Transverse colon (tissue), 4 donors: ENCODE results near the gene PIWIL4. TPM values are rescaled to one million over a fixed set of nuclear protein-coding genes. Genes with fewer than 3 reads are reported as not detected.

Experiments used
- DNase-seq: peaks from one replicate; pipeline ENCODE4 v3.0.0-alpha.2; 2019
- H3K27ac ChIP-seq, 4 donors: fragments of 200-600 bp; sonication (generic); 2 replicates each; pipeline ENCODE4 v1.5.1; 2016 to 2018; ENCODE audit warnings: inconsistent platforms in 4 of 4
- H3K27me3 ChIP-seq: fragments of 200-600 bp; sonication (generic); 2 replicates; pipeline ENCODE4 v1.5.1; 2017; ENCODE audit warnings: inconsistent platforms
- H3K36me3 ChIP-seq, 4 donors: fragments of 200-600 bp; sonication (generic); 2 replicates each; pipeline ENCODE4 v1.5.1; 2017 to 2019; ENCODE audit warnings: inconsistent platforms in 4 of 4
- H3K4me1 ChIP-seq, 4 donors: fragments of 200-600 bp; sonication (generic); 2 replicates each; pipeline ENCODE4 v1.5.1; 2017 to 2020; ENCODE audit warnings: inconsistent platforms in 4 of 4
- H3K4me3 ChIP-seq, 4 donors: fragments of 200-600 bp; sonication (generic); 1 replicate in 1 of 4; 2 replicates in 3 of 4; pipeline versions ENCODE4 v1.5.1 to v1.6.1; 2017 to 2019; ENCODE audit warnings: inconsistent platforms in 4 of 4
- H3K9me3 ChIP-seq, 2 donors: fragments of 200-600 bp; sonication (generic); 2 replicates each; pipeline ENCODE4 v1.5.1; 2017 to 2019; ENCODE audit warnings: inconsistent platforms in 2 of 2
- EP300 ChIP-seq: sonication (generic); formaldehyde crosslinking; IDR thresholded peaks from one replicate; pipeline ENCODE4 v1.6.1; 2017; ENCODE audit warnings: antibody characterized with exemption, low read depth
- POLR2A ChIP-seq: fragments of 450-650 bp; IDR thresholded peaks from one replicate; pipeline ENCODE4 v1.6.1; 2016; ENCODE audit warnings: antibody characterized with exemption, mild to moderate bottlenecking, moderate library complexity
- POLR2AphosphoS5 ChIP-seq, 3 donors: sonication (generic); formaldehyde crosslinking; IDR thresholded peaks; one replicate each; pipeline ENCODE4 v1.6.1; 2016; ENCODE audit warnings: antibody characterized with exemption in 3 of 3
- WGBS, 2 donors: methylation state at CpG; one replicate each; pipeline ENCODE4 v1.1.5; 2018; ENCODE audit warnings: low coverage in 1 of 2; 5-methylcytosine and 5-hydroxymethylcytosine counted together
- in situ Hi-C, 4 donors: fragments of 200-750 bp; cut with MboI; loops; one replicate each; pipeline versions ENCODE4 v1.15.0 to v1.15.1; 2017; ENCODE audit warnings: low sequenced_read_pairs in 3 of 4, low pct_ligation_motif_present in 1 of 4, low pct_unique_long_range_greater_than_20kb in 1 of 4
- intact Hi-C: fragments of 100-400 bp; cut with DNase I; formaldehyde crosslinking; loops from one replicate; pipeline ENCODE4 v1.15.1; 2023; ENCODE audit warnings: low total_unique reads
- total RNA-seq, 4 donors: library from RNA; depleted of rRNA; stranded (reverse); fragments of >200 nt; gene quantifications; one replicate each; pipeline ENCODE4 v1.1.0, GENCODE V29; 2016
- TF ChIP-seq, protein P1 (sequence below), 5 experiments: fragments of 200-600 bp in 3 of 5; fragments of 450-650 bp in 2 of 5; sonication (generic) in 3 of 5; IDR thresholded peaks; 1 replicate in 2 of 5; 2 replicates in 3 of 5; pipeline ENCODE4 v1.5.1; 2016 to 2017; ENCODE audit warnings: antibody characterized with exemption in 5 of 5, inconsistent platforms in 3 of 5, mild to moderate bottlenecking in 2 of 5, moderate library complexity in 1 of 5

The PIWIL4 gene
- total RNA-seq, 4 donors from 2014 or later = 6.7 to 17.9 (median 8.9) TPM

DNA sequence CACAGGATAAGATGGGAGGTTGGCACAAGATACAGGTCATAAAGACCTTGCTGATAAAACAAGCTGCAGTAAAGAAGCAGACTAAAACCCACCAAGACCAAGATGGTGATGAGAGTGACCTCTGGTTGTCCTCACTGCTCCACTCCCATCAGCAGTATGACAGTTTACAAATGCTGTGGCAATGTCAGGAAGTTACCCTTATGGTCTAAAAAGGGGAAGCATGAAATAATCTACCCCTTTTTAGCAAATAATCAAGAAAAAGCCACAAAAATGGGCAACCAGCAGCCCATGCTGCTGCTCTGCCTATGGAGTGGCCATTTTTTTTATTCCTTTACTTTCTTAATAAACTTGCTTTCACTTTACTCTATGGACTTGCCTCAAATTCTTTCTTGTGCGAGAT lies 8.7 kb upstream of the PIWIL4 start:
- intact Hi-C loops = no loop called here
- TF ChIP-seq, protein P1, sequence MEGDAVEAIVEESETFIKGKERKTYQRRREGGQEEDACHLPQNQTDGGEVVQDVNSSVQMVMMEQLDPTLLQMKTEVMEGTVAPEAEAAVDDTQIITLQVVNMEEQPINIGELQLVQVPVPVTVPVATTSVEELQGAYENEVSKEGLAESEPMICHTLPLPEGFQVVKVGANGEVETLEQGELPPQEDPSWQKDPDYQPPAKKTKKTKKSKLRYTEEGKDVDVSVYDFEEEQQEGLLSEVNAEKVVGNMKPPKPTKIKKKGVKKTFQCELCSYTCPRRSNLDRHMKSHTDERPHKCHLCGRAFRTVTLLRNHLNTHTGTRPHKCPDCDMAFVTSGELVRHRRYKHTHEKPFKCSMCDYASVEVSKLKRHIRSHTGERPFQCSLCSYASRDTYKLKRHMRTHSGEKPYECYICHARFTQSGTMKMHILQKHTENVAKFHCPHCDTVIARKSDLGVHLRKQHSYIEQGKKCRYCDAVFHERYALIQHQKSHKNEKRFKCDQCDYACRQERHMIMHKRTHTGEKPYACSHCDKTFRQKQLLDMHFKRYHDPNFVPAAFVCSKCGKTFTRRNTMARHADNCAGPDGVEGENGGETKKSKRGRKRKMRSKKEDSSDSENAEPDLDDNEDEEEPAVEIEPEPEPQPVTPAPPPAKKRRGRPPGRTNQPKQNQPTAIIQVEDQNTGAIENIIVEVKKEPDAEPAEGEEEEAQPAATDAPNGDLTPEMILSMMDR (IDR thresholded peaks at IDR 0.05) = no peak
- TF ChIP-seq EP300 = no peak
- Histone ChIP-seq H3K9me3 (no peaks in the 10 kb centered on the region), H3K4me1 (peaks cover 0 to under 1% (median 0%) of the 10 kb centered on the region in 4 donors), H3K4me3 (no peak overlapping the region), H3K36me3 (no peaks in the 10 kb centered on the region), H3K27me3 (no peaks in the 10 kb centered on the region), H3K27ac (no peak overlapping the region)
- 91% methylated on average over 1 of the region's 1 CpG; no CpG with 5 or more reads in 1 of the 2 donors for WGBS, 2 donors
- no peak for DNase-seq
- in situ Hi-C loops = no loop called here

DNA sequence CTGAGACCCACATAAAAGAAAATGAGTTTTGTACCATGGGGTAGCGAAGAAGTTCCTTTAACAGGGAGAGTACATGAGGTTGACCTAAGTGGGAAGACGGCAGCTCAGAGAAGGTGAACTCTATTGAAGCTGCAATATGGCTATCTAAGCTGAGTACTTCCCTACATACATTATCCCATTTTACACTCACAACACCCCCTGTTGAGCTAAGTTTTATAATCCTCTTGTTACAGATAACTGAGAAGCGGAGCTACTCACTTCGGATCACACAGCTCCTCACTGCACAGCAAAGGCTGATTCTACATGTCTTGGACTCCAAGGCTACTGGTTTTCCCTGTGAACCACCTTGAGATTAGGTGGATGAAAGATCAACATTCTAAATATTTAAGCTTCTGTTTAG lies 8.2 kb upstream of the PIWIL4 start:
- in situ Hi-C loops (no loop called here), intact Hi-C loops (no loop called here)
- Histone ChIP-seq H3K4me3 (no peak overlapping the region), H3K36me3 (no peaks in the 10 kb centered on the region), H3K9me3 (no peaks in the 10 kb centered on the region), H3K4me1 (peaks cover 0 to 4% (median 0%) of the 10 kb centered on the region in 4 donors), H3K27me3 (no peaks in the 10 kb centered on the region), H3K27ac (no peak overlapping the region)
- no peak for TF ChIP-seq POLR2AphosphoS5 (IDR thresholded peaks at IDR 0.05)
- TF ChIP-seq, protein P1 (IDR thresholded peaks at IDR 0.05) = no peak
- no peak for TF ChIP-seq EP300
- no peak for TF ChIP-seq POLR2A
- no peak for DNase-seq
- 96 to 100% methylated on average over 2 to 4 of the region's 4 CpGs for WGBS, 2 donors

DNA sequence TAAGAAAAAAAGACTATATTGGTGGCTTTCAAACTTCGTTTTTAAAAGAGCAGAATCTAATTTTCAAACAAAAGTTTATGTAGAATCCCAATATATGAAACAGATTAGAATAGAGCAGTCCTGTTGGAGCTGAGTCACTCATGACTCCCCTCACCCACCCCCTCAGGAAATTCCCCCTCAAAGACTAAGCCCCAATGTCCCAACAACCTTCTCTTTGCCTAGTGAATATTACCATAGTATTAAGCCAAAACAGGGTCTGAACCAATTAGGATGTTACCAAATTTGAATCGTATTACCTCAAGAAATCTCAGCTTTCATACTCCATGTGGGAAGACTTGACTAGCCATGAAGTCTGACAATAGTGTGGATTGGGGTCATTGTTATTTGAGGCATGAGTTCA lies 7.8 kb upstream of the PIWIL4 start:
- H3K4me1 ChIP-seq = peaks cover 0 to 4% (median 0%) of the 10 kb centered on the region in 4 donors
- no peak overlapping the region for H3K27ac ChIP-seq

DNA sequence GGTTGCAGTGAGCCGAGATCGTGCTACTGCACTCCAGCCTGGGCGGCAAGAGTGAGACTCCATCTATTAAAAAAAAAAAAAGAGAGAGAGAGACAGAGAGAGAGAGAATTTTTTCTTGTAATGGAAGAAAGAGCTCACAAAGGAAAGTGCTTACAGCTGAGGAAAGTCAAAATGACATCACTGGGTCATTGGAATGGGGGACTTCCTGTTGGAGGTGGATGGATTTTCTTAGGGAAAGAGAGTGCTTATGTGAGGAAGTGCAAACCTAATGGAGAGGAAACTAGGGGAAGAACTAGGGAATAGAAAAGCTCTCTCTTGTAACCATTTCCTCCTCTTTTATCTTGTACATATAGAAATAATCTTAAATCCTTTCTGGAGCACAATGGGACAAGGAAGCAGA lies 6.3 kb upstream of the PIWIL4 start:
- TF ChIP-seq POLR2AphosphoS5 (IDR thresholded peaks at IDR 0.05) (no peak), POLR2A (no peak)
- DNase-seq = no peak
- in situ Hi-C loops = no loop called here
- Histone ChIP-seq H3K9me3 (no peaks in the 10 kb centered on the region), H3K27me3 (no peaks in the 10 kb centered on the region), H3K4me3 (no peak overlapping the region), H3K27ac (no peak overlapping the region), H3K36me3 (no peaks in the 10 kb centered on the region), H3K4me1 (peaks cover 0 to 4% (median 0%) of the 10 kb centered on the region in 4 donors)
- intact Hi-C loops = loop anchor here (5.0 kb wide), 1 partner anchor 44 kb away; no protein-coding TSS in a partner anchor
- WGBS, 2 donors = 95 to 100% methylated on average over 1 to 3 of the region's 3 CpGs

More for the DNA sequence above, 7.8 kb upstream of the PIWIL4 start:
- TF ChIP-seq POLR2A (no peak), POLR2AphosphoS5 (IDR thresholded peaks at IDR 0.05) (no peak), EP300 (no peak)
- TF ChIP-seq, protein P1 (IDR thresholded peaks at IDR 0.05) = no peak
- no peaks in the 10 kb centered on the region for H3K36me3 ChIP-seq
- WGBS, 2 donors = 71 to 80% methylated on average over 1 to 2 of the region's 2 CpGs
- H3K4me3 ChIP-seq = no peak overlapping the region
- in situ Hi-C loops (no loop called here), intact Hi-C loops (no loop called here)
- no peaks in the 10 kb centered on the region for H3K27me3 ChIP-seq
- no peaks in the 10 kb centered on the region for H3K9me3 ChIP-seq
- DNase-seq = no peak
